IPS DF 6.9 (cell line): Measurements from ENCODE around the gene MYL5.
"Not testable (repeated sequence)": the region's sequence is repeated elsewhere in the genome, so short reads cannot be mapped to it uniquely, and the experiment has no call there.

ENCODE experiments used
- DNase-seq: peaks from one replicate; pipeline ENCODE4 v3.0.0-alpha.2; 2013; ENCODE audit warnings: low read depth, low spot score
- H3K27ac ChIP-seq: one replicate; pipeline ENCODE4 v1.5.1; 2013; ENCODE audit warnings: low read length, control low read depth
- H3K27me3 ChIP-seq: 2 replicates; pipeline ENCODE4 v1.6.1; 2013; ENCODE audit warnings: mild to moderate bottlenecking, low read length; ENCODE audit not compliant: control insufficient read depth, insufficient read depth
- H3K36me3 ChIP-seq: 2 replicates; pipeline ENCODE4 v1.6.1; 2013; ENCODE audit warnings: low read length; ENCODE audit not compliant: control insufficient read depth, insufficient read depth
- H3K4me1 ChIP-seq: 2 replicates; pipeline ENCODE4 v1.6.1; 2013; ENCODE audit warnings: low read length; ENCODE audit not compliant: control insufficient read depth, insufficient read depth
- H3K4me3 ChIP-seq: 2 replicates; pipeline ENCODE4 v1.5.1; 2013; ENCODE audit warnings: mild to moderate bottlenecking, low read length
- H3K9me3 ChIP-seq: 2 replicates; pipeline ENCODE4 v1.6.1; 2013; ENCODE audit warnings: low read length, inconsistent platforms; ENCODE audit not compliant: control insufficient read depth, insufficient read depth
- WGBS: extraction: QIAGEN DNeasy Blood & Tissue Kit; methylation state at CpG from one replicate; pipeline ENCODE4 v1.1.7; 2013; ENCODE audit warnings: mixed read lengths, missing lambda C conversion rate; ENCODE audit not compliant: insufficient read length, insufficient coverage; 5-methylcytosine and 5-hydroxymethylcytosine counted together

Gene MYL5

GRCh38 chr4:637536-638280 is 36.6 kb upstream of the MYL5 start:
- no peaks in the 10 kb centered on the region for H3K27me3 ChIP-seq
- no peaks in the 10 kb centered on the region for H3K4me1 ChIP-seq
- no peak for DNase-seq
- WGBS = no CpG with 5 or more reads among the region's 32 CpGs
- H3K36me3 ChIP-seq = no peaks in the 10 kb centered on the region
- no peaks in the 10 kb centered on the region for H3K9me3 ChIP-seq
- H3K27ac ChIP-seq = no peak overlapping the region
- no peak overlapping the region for H3K4me3 ChIP-seq

GRCh38 chr4:642366-642765 is 32.0 kb upstream of the MYL5 start:
- not testable (repeated sequence) for H3K27ac ChIP-seq, H3K36me3 ChIP-seq, H3K27me3 ChIP-seq, H3K4me1 ChIP-seq, H3K4me3 ChIP-seq, H3K9me3 ChIP-seq, DNase-seq
- no CpG with 5 or more reads among the region's 6 CpGs for WGBS

- Histone ChIP-seq H3K4me3 (no peak overlapping the region), H3K27ac (no peak overlapping the region), H3K27me3 (no peaks in the 10 kb centered on the region), H3K4me1 (peaks cover 4% of the 10 kb centered on the region; the same call in 1 of the 2 replicates), H3K9me3 (no peaks in the 10 kb centered on the region), H3K36me3 (no peaks in the 10 kb centered on the region)
- no peak for DNase-seq
- WGBS = no CpG with 5 or more reads among the region's 32 CpGs
Measured at GRCh38 chr4:646460-646859, 27.9 kb upstream of the MYL5 start.

DNA sequence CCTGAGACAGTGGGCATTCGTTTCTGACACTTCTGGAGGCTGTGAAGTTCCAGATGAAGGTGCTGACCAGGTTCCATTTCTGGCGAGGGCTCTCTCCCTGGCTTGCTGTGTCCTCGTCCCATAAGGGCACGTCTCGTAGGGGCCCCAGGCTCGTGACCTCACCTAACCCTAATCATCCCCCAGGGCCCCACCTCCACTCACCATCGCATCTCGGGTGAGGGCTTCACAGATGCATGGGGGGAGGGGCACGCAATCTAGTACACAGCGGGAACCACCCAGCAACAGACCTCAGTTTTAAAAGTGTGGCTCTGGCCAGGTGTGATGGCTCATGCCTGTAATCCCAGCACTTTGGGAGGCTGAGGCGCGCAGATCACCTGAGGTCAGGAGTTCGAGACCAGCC is 26.9 kb upstream of the MYL5 start:
- DNase-seq = no peak
- no CpG with 5 or more reads among the region's 13 CpGs for WGBS
- no peak overlapping the region for H3K4me3 ChIP-seq
- H3K9me3 ChIP-seq = no peaks in the 10 kb centered on the region
- H3K4me1 ChIP-seq = peaks cover 4% of the 10 kb centered on the region; the same call in 1 of the 2 replicates
- no peak overlapping the region for H3K27ac ChIP-seq
- H3K36me3 ChIP-seq = no peaks in the 10 kb centered on the region
- no peaks in the 10 kb centered on the region for H3K27me3 ChIP-seq

- H3K4me3 ChIP-seq = no peak overlapping the region
- no peak for DNase-seq
- no peaks in the 10 kb centered on the region for H3K27me3 ChIP-seq
- no peak overlapping the region for H3K27ac ChIP-seq
- H3K4me1 ChIP-seq = peaks cover 4% of the 10 kb centered on the region; the same call in 1 of the 2 replicates
- no peaks in the 10 kb centered on the region for H3K36me3 ChIP-seq
- no peaks in the 10 kb centered on the region for H3K9me3 ChIP-seq
- WGBS = no CpG with 5 or more reads among the region's 28 CpGs
Measured at GRCh38 chr4:648579-649292, 25.6 kb upstream of the MYL5 start.

DNA sequence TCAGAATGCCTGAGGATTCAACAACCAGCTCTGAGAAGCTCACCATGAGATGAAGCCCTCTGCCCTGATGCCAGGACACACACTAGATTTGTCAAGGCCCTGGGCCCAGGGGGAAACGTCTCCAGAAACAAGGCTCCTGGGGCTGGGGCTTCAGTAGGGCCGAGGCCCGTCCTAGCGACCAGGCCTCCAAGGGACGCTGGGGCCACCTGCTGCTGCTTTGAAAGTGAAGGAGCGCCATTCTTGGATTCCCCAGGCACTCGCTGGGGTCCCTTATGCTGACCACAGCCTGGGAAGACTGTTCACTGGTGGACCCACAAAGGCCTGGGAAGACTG is 25.1 kb upstream of the MYL5 start:
- no peaks in the 10 kb centered on the region for H3K36me3 ChIP-seq
- H3K9me3 ChIP-seq = no peaks in the 10 kb centered on the region
- H3K27ac ChIP-seq = no peak overlapping the region
- no peak for DNase-seq
- H3K4me3 ChIP-seq = no peak overlapping the region
- peaks cover 4% of the 10 kb centered on the region; the same call in 1 of the 2 replicates for H3K4me1 ChIP-seq
- WGBS = no CpG with 5 or more reads among the region's 7 CpGs
- H3K27me3 ChIP-seq = no peaks in the 10 kb centered on the region

DNA sequence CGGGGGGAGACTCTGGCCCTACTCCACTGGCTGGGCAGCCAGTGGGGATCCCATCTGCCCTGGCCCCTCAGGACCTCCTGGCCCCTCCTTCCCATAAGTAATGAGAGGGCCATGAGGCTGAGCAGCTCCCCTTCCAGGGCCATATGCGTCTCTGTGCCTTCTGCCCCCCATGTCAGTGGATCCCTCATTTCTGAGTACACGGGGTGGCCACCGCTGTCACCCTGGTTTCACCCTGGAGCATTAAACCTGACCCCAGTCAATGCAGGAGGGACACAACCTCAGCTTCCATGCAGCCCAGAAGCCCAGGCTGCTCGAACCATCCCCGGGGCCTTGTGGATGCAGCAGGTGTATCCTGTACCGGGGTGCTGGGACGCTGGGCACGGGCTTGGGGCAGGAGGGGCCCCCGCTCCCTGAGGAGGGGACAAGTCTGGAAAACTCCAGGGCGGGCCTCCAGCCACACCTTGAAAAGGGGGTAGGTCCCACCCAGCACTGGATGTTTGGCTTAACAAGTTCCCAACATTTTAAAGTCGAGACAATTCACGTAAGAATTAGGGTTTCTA is 24.5 kb upstream of the MYL5 start:
- no peak for DNase-seq
- Histone ChIP-seq H3K36me3 (no peaks in the 10 kb centered on the region), H3K4me1 (peaks cover 4% of the 10 kb centered on the region; the same call in 1 of the 2 replicates), H3K27me3 (no peaks in the 10 kb centered on the region), H3K9me3 (no peaks in the 10 kb centered on the region), H3K4me3 (no peak overlapping the region; the same call in 1 of the 2 replicates), H3K27ac (no peak overlapping the region)
- WGBS = no CpG with 5 or more reads among the region's 13 CpGs

DNA sequence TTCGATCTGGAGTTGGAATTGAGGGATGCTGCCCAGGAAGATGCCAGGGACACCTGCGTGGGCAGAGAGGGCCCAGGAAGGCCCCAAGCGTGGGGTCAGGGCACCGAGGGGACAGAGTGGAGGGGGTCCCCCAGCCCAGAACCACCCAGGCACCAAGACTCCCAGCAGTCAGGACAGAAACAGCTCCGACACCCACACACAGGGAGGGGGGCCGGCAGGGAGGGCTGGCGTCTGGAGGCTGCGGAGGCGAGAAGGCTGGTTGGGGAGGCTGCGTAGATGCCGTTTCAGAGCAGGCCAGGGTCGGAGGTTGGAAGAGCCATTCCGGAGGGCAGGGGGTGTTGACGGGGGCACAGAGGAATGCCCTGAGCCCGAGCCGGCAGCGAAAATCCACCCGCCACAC is 23.9 kb upstream of the MYL5 start:
- DNase-seq = no peak
- Histone ChIP-seq H3K4me3 (no peak overlapping the region; the same call in 1 of the 2 replicates), H3K36me3 (no peaks in the 10 kb centered on the region), H3K27me3 (no peaks in the 10 kb centered on the region), H3K27ac (no peak overlapping the region), H3K9me3 (no peaks in the 10 kb centered on the region), H3K4me1 (peaks cover 4% of the 10 kb centered on the region; the same call in 1 of the 2 replicates)
- no CpG with 5 or more reads among the region's 18 CpGs for WGBS

GRCh38 chr4:650951-651883 is 23.1 kb upstream of the MYL5 start:
- no CpG with 5 or more reads among the region's 49 CpGs for WGBS
- Histone ChIP-seq H3K4me1 (peaks cover 4% of the 10 kb centered on the region; the same call in 1 of the 2 replicates), H3K36me3 (no peaks in the 10 kb centered on the region), H3K27me3 (no peaks in the 10 kb centered on the region), H3K4me3 (no peak overlapping the region), H3K27ac (no peak overlapping the region), H3K9me3 (no peaks in the 10 kb centered on the region)
- no peak for DNase-seq
